SK-N-SH (cell line): ENCODE results near the gene TCN1. TPM values are rescaled to one million over a fixed set of nuclear protein-coding genes. Genes with fewer than 3 reads are reported as not detected.
"Not testable (repeated sequence)": the region's sequence is repeated elsewhere in the genome, so short reads cannot be mapped to it uniquely, and the experiment has no call there.

Source experiments
- CTCF ChIA-PET: fragments of 300-600, 350-600 bp; formaldehyde crosslinking; extraction: SDS; loops from one replicate; lab custom pipeline; 2021; lab: Yijun Ruan, JAX
- POLR2A ChIA-PET: fragments of 350-600 bp; sonication (Branson Sonifier 250); formaldehyde crosslinking; extraction: SDS; loops from one replicate; lab custom pipeline; 2020; ENCODE audit warnings: antibody characterized with exemption, inconsistent platforms; lab: Yijun Ruan, JAX
- DNase-seq: peaks from one replicate; pipeline ENCODE4 v3.0.0; 2012
- H2AFZ ChIP-seq: fragments of 200-600 bp; sonication (generic); 2 replicates; pipeline ENCODE4 v1.8.1; 2016; ENCODE audit warnings: antibody characterized with exemption, mild to moderate bottlenecking, low read depth
- H3F3A ChIP-seq: fragments of 200-600 bp; sonication (generic); replicated peaks from 2 replicates; pipeline ENCODE3; 2016; ENCODE audit warnings: antibody characterized with exemption, mild to moderate bottlenecking; ENCODE audit not compliant: insufficient read depth
- H3K27ac ChIP-seq, 2 experiments: fragments of 200-500 bp in 1 of 2; fragments of 200-600 bp in 1 of 2; sonication (Bioruptor generic) in 1 of 2; sonication (generic), shearing (Covaris generic) in 1 of 2; 2 replicates each; pipeline versions ENCODE4 v1.5.1 to v1.6.1; 2014 to 2016; ENCODE audit warnings: low read depth in 2 of 2, inconsistent platforms in 1 of 2, low read length in 1 of 2, mild to moderate bottlenecking in 1 of 2, mixed read lengths in 1 of 2
- H3K27me3 ChIP-seq: fragments of 200-600 bp; sonication (generic), shearing (Covaris generic); 2 replicates; pipeline ENCODE4 v1.6.1; 2016; ENCODE audit warnings: mixed run types; ENCODE audit not compliant: insufficient read depth
- H3K36me3 ChIP-seq, 2 experiments: fragments of 200-500 bp in 1 of 2; fragments of 200-600 bp in 1 of 2; sonication (Bioruptor generic) in 1 of 2; sonication (generic) in 1 of 2; replicated peaks in 1 of 2; 2 replicates each; pipeline versions ENCODE3 to v1.5.1; 2014 to 2016; ENCODE audit warnings: low read length in 1 of 2, mild to moderate bottlenecking in 1 of 2; ENCODE audit not compliant: insufficient read depth in 2 of 2, control insufficient read depth in 1 of 2
- H3K4me1 ChIP-seq, 2 experiments: fragments of 200-500 bp in 1 of 2; fragments of 200-600 bp in 1 of 2; sonication (Bioruptor generic) in 1 of 2; sonication (generic), shearing (Covaris generic) in 1 of 2; 2 replicates each; pipeline versions ENCODE4 v1.5.1 to v1.6.1; 2014 to 2016; ENCODE audit warnings: low read depth in 1 of 2, low read length in 1 of 2, mixed run types in 1 of 2; ENCODE audit not compliant: insufficient read depth in 2 of 2, control insufficient read depth in 1 of 2
- H3K4me2 ChIP-seq: fragments of 200-600 bp; sonication (generic), shearing (Covaris generic); 2 replicates; pipeline ENCODE4 v1.6.1; 2017; ENCODE audit warnings: mixed run types
- H3K4me3 ChIP-seq, 2 experiments: fragments of 200-500 bp in 1 of 2; fragments of 200-600 bp in 1 of 2; sonication (Bioruptor generic) in 1 of 2; sonication (generic), shearing (Covaris generic) in 1 of 2; 2 replicates each; pipeline versions ENCODE4 v1.5.1 to v1.8.1; 2014 to 2016; ENCODE audit warnings: low read depth in 2 of 2, inconsistent platforms in 1 of 2, low read length in 1 of 2, mild to moderate bottlenecking in 1 of 2, mixed read lengths in 1 of 2, moderate library complexity in 1 of 2
- H3K79me2 ChIP-seq: fragments of 200-600 bp; sonication (generic); 2 replicates; pipeline ENCODE4 v1.8.1; 2017; ENCODE audit warnings: mild to moderate bottlenecking; ENCODE audit not compliant: insufficient read depth
- H3K9ac ChIP-seq: fragments of 200-600 bp; sonication (generic); 2 replicates; pipeline ENCODE4 v1.6.1; 2017; ENCODE audit warnings: mixed run types
- H3K9me2 ChIP-seq: fragments of 200-600 bp; sonication (generic); 2 replicates; pipeline ENCODE4 v1.6.1; 2017; ENCODE audit warnings: mixed run types
- H3K9me3 ChIP-seq: fragments of 200-600 bp; sonication (generic); 2 replicates; pipeline ENCODE4 v1.6.1; 2017; ENCODE audit warnings: mixed run types, mild to moderate bottlenecking, moderate library complexity
- H4K20me1 ChIP-seq: fragments of 200-600 bp; sonication (generic); 2 replicates; pipeline ENCODE4 v1.6.1; 2017; ENCODE audit warnings: mild to moderate bottlenecking, mixed run types; ENCODE audit not compliant: insufficient read depth
- CTCF ChIP-seq: fragments of 200-600 bp; sonication (generic); IDR thresholded peaks from 2 replicates; pipeline ENCODE4 v1.6.1; 2017; ENCODE audit warnings: antibody characterized with exemption, mild to moderate bottlenecking, moderate library complexity
- EP300 ChIP-seq, 2 experiments: IDR thresholded peaks; 2 replicates each; pipeline versions ENCODE4 v1.4.0 to v1.6.1; 2012; ENCODE audit warnings: borderline replicate concordance in 1 of 2, low read depth in 1 of 2, low read length in 1 of 2
- FOSL2 ChIP-seq: IDR thresholded peaks from 2 replicates; pipeline ENCODE4 v1.4.0; 2012; ENCODE audit warnings: low read depth, mild to moderate bottlenecking, moderate library complexity, borderline replicate concordance
- FOXJ3 ChIP-seq: sonication (generic); formaldehyde crosslinking; IDR thresholded peaks from 2 replicates; pipeline ENCODE4 v1.5.1; 2020; ENCODE audit warnings: mild to moderate bottlenecking, missing genetic modification reagents
- FOXM1 ChIP-seq: IDR thresholded peaks from 2 replicates; pipeline ENCODE4 v1.4.0; 2012; ENCODE audit warnings: low read depth, mild to moderate bottlenecking
- GABPA ChIP-seq: IDR thresholded peaks from 2 replicates; pipeline ENCODE4 v1.4.0; 2012; ENCODE audit warnings: low read depth, mild to moderate bottlenecking
- GATA2 ChIP-seq: sonication (generic); formaldehyde crosslinking; IDR thresholded peaks from 2 replicates; pipeline ENCODE4 v1.5.0; 2020; ENCODE audit warnings: mild to moderate bottlenecking, missing genetic modification reagents
- NFIC ChIP-seq: IDR thresholded peaks from 2 replicates; pipeline ENCODE4 v1.4.0; 2012; ENCODE audit warnings: borderline replicate concordance
- NRF1 ChIP-seq: IDR thresholded peaks from 2 replicates; pipeline ENCODE4 v1.6.1; 2012; ENCODE audit warnings: low read depth, mild to moderate bottlenecking, low read length
- RCOR1 ChIP-seq: fragments of 150-350 bp; IDR thresholded peaks from 2 replicates; pipeline ENCODE4 v1.6.1; 2017; ENCODE audit warnings: antibody characterized with exemption, low read length
- TEAD4 ChIP-seq: IDR thresholded peaks from 2 replicates; pipeline ENCODE4 v1.4.0; 2012; ENCODE audit warnings: mild to moderate bottlenecking, borderline replicate concordance; ENCODE audit not compliant: insufficient read depth
- USF1 ChIP-seq: IDR thresholded peaks from 2 replicates; pipeline ENCODE4 v1.4.0; 2012; ENCODE audit warnings: low read depth, borderline replicate concordance
- ZBTB33 ChIP-seq: IDR thresholded peaks from 2 replicates; pipeline ENCODE4 v1.4.0; 2012; ENCODE audit warnings: low read depth, borderline replicate concordance
- WGBS: methylation state at CpG from one replicate; pipeline ENCODE4 v1.1.6; 2017; ENCODE audit warnings: low lambda C conversion rate; 5-methylcytosine and 5-hydroxymethylcytosine counted together
- polyA plus RNA-seq, 3 experiments: library from polyadenylated mRNA; depleted of rRNA; stranded (reverse); fragments of >200 nt; gene quantifications; 2 replicates each; pipeline ENCODE4 v1.2.3, GENCODE V29; 2012
- TF ChIP-seq, protein P1 (sequence below): fragments of 150-350 bp; IDR thresholded peaks from 2 replicates; pipeline ENCODE4 v1.6.1; 2017; ENCODE audit warnings: antibody characterized with exemption, low read length, low read depth, borderline replicate concordance
- TF ChIP-seq, protein P2 (sequence below): IDR thresholded peaks from 2 replicates; pipeline ENCODE4 v1.4.0; 2012; ENCODE audit warnings: low read depth

The TCN1 gene
- polyA plus RNA-seq, 1 of the 3 experiments (the other 2 are of a cell fraction), result 0.03 TPM

- H3F3A ChIP-seq, result no peaks in the 10 kb centered on the region
- H3K27me3 ChIP-seq, result peaks cover 8% of the 10 kb centered on the region; the same call in 1 of the 2 replicates
- CTCF ChIA-PET, result no interaction called here
- POLR2A ChIA-PET, result no interaction called here
- no peaks in the 10 kb centered on the region for H4K20me1 ChIP-seq
- H2AFZ ChIP-seq, result no peak overlapping the region
- TF ChIP-seq FOSL2, result no peak
- TF ChIP-seq USF1, result no peak
- TF ChIP-seq, protein P1, sequence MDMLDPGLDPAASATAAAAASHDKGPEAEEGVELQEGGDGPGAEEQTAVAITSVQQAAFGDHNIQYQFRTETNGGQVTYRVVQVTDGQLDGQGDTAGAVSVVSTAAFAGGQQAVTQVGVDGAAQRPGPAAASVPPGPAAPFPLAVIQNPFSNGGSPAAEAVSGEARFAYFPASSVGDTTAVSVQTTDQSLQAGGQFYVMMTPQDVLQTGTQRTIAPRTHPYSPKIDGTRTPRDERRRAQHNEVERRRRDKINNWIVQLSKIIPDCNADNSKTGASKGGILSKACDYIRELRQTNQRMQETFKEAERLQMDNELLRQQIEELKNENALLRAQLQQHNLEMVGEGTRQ, result no peak
- TF ChIP-seq NFIC, result no peak
- no peaks in the 10 kb centered on the region for H3K79me2 ChIP-seq
- no peak for DNase-seq
- no peak overlapping the region for H3K9ac ChIP-seq
- H3K4me2 ChIP-seq, result no peak overlapping the region
- no peak overlapping the region for H3K27ac ChIP-seq
- no peaks in the 10 kb centered on the region for H3K4me1 ChIP-seq
- 5% methylated on average over 2 of the region's 2 CpGs for WGBS
- no peak overlapping the region for H3K4me3 ChIP-seq
- no peaks in the 10 kb centered on the region for H3K36me3 ChIP-seq
- H3K9me3 ChIP-seq, result no peaks in the 10 kb centered on the region
- H3K9me2 ChIP-seq, result no peaks in the 10 kb centered on the region
These were observed 17.2 kb downstream of the TCN1 start for GRCh38 chr11:59849129-59849528.

- POLR2A ChIA-PET, H2AFZ ChIP-seq, CTCF ChIA-PET, H3K36me3 ChIP-seq, H3K27ac ChIP-seq, H4K20me1 ChIP-seq, H3K9me3 ChIP-seq, H3K4me1 ChIP-seq, H3K27me3 ChIP-seq, DNase-seq, H3K9ac ChIP-seq, H3K79me2 ChIP-seq, H3F3A ChIP-seq, H3K9me2 ChIP-seq, H3K4me2 ChIP-seq, H3K4me3 ChIP-seq: not testable (repeated sequence)
- 26% methylated on average over 6 of the region's 6 CpGs for WGBS
These were observed 17.8 kb downstream of the TCN1 start for GRCh38 chr11:59848439-59848838.

- Histone ChIP-seq H3K27me3 (peaks cover 3% of the 10 kb centered on the region; the same call in 1 of the 2 replicates), H3K27ac (no peak overlapping the region), H3K79me2 (no peaks in the 10 kb centered on the region), H2AFZ (no peak overlapping the region), H3K36me3 (no peaks in the 10 kb centered on the region), H3K9ac (no peak overlapping the region), H3K4me2 (no peak overlapping the region), H4K20me1 (no peaks in the 10 kb centered on the region), H3K9me3 (no peaks in the 10 kb centered on the region), H3K4me3 (no peak overlapping the region), H3K9me2 (no peaks in the 10 kb centered on the region), H3F3A (no peaks in the 10 kb centered on the region), H3K4me1 (no peaks in the 10 kb centered on the region)
- no peak for DNase-seq
- ChIA-PET POLR2A (no interaction called here), CTCF (no interaction called here)
- 14% methylated on average over 3 of the region's 3 CpGs for WGBS
- TF ChIP-seq FOXM1 (no peak), CTCF (no peak), GABPA (no peak), GATA2 (CRISPR knock-in tag) (no peak), EP300 (IDR thresholded peaks at IDR 0.05; ENCODE audit: borderline replicate concordance in 1 of 2, low read depth in 1 of 2, low read length in 1 of 2) (no peak), FOXJ3 (CRISPR knock-in tag) (no peak), NRF1 (no peak), ZBTB33 (no peak), FOSL2 (no peak), RCOR1 (no peak), TEAD4 (no peak), USF1 (no peak)
- TF ChIP-seq, protein P2, sequence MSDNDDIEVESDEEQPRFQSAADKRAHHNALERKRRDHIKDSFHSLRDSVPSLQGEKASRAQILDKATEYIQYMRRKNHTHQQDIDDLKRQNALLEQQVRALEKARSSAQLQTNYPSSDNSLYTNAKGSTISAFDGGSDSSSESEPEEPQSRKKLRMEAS, result no peak
These were observed 18.7 kb downstream of the TCN1 start for GRCh38 chr11:59847626-59848025.
